ENCODE results near the gene RPS27A.
"Not testable (repeated sequence)": the region's sequence is repeated elsewhere in the genome, so short reads cannot be mapped to it uniquely, and the experiment has no call there.

RPS27A gene

DNA sequence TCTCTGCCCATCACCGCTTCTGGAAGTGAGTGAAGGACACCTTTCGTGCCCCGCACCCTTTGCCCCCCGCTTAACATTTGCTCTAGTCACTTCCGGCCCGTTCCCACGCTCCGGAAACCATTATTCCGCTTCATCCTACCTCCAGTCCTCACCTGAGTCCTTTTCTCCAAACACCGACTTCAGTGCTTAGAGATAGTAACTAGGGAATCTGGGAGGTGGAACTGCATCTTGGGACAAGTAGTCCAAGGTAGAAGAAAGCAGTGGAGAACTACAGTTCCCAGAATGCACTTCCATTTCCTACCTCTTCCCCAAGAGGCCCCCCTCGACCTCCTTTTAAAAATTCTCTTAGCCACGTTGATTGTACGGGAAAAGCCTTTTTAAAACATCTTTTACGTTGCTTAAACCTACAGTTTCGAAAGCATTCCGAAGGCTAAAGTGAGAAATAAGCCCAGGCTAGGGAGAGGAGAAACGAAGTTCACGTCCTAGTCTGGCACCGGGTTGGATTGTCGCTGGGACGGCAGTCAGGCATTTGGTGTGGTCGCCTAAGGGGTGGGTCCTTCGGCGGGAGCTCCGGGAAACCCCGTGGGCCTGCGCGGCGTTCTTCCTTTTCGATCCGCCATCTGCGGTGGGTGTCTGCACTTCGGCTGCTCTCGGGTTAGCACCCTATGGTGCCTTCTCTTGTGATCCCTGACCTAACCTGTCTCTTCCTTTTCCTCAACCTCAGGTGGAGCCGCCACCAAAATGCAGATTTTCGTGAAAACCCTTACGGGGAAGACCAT lies at the start of gene RPS27A, which contains the start of gene CLHC1:
Gene RPS27A, plus strand, starts transcription at position 605 of the 779 bp plus-strand sequence. Its CDS starts 137 bp downstream, at position 742.
Gene CLHC1, minus strand, starts transcription at position 210 of the 779 bp plus-strand sequence. CDS start 9,882 bp downstream, outside the sequence.
- peak; percentile 84 to 88 for DNase-seq (ENCODE audit: low read depth in 2 of 2)

GRCh38 chr2:55186837-55187236 lies 45.7 kb upstream of the RPS27A start:
- not testable (repeated sequence) for DNase-seq (ENCODE audit: low read depth in 2 of 2)

GRCh38 chr2:55191888-55192287 lies 40.6 kb upstream of the RPS27A start:
- not testable (repeated sequence) for DNase-seq (ENCODE audit: low read depth in 2 of 2)

DNA sequence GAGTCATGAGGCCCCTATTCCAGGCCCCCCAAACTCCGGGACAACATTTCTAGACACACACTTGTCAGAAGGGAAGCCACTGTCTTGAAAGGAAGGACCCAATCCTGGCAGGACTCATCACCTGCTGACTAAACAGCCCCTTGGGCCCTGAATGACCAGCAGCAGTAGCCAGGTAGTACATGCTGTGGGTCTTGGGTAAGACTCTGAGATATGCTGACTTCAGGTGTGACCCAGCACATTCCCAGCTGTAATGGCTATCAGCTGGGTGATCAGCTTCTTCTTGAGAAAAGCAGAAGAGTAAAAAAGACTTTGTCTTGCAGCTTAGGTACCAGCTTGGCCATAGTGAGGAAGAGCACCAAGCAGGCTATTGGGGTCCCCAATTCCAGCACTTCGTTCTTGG lies 36.0 kb upstream of the RPS27A start:
- DNase-seq (ENCODE audit: low read depth in 2 of 2) = no peak

DNA sequence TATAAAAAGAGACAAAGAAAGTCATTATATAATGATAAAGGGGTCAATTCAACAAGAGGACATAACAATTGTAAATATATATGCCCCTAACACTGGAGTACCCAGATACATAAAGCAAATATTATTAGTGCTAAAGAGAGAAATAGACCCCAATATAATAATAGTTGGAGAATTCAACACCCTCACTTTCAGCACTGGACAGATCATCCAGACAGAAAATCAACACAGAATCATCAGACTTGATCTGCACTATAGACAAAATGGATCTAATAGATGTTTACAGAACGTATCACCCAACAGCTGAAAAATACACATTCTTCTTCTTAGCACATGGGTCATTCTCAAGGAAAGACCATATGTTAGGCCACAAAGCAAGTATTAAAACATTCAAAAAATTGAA lies 32.1 kb upstream of the RPS27A start:
- DNase-seq (ENCODE audit: low read depth in 2 of 2) = no peak

- DNase-seq (ENCODE audit: low read depth in 2 of 2) = no peak
Observed at GRCh38 chr2:55204536-55204935, 28.0 kb upstream of the RPS27A start.

- DNase-seq (ENCODE audit: low read depth in 2 of 2) = no peak
Observed at GRCh38 chr2:55204950-55205349, 27.5 kb upstream of the RPS27A start.

- DNase-seq (ENCODE audit: low read depth in 2 of 2) = no peak
Observed at GRCh38 chr2:55213822-55214221, 18.7 kb upstream of the RPS27A start.

DNA sequence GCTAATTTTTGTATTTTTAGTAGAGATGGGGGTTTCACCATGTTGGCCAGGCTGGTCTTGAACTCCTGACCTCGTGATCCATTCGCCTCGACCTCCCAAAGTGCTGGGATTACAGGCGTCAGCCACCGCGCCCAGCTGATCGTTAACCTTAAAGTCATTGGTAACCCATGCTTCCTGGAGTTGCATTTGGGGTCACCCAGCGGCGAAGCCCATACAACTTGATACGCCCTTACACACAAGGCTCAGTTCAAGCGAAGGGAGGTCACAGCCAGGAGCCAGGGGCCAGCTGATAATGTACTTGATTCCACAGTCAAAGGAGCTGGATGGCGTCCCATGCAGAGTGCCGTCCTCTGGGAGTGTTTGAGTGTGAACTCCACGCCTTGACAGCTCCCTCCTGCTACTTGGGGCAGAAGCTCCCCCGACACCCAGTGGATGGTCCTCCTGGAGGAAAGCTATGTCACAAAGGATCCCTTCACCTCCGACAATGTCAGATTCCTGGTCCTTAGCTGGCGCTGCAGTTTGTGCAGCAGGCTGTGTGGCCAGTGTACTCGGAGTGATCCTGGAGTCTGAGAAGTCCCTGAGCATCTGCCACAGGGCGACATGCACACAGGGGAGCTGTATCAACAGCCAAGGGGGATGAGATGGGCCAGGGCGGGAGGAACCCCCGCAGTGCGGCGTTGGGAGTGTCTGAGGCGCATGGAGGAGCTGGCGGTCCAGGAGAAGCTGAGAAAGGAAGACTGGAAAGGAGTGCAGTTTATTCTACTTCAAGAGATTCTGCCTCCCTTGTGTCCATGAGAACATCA lies 8.3 kb upstream of the RPS27A start:
- DNase-seq (ENCODE audit: low read depth in 2 of 2) = no peak

- DNase-seq (ENCODE audit: low read depth in 2 of 2) = no peak
Observed at GRCh38 chr2:55224761-55225261, 7.7 kb upstream of the RPS27A start.

- no peak for DNase-seq (ENCODE audit: low read depth in 2 of 2)
Observed at GRCh38 chr2:55225481-55226020, 6.9 kb upstream of the RPS27A start.

DNA sequence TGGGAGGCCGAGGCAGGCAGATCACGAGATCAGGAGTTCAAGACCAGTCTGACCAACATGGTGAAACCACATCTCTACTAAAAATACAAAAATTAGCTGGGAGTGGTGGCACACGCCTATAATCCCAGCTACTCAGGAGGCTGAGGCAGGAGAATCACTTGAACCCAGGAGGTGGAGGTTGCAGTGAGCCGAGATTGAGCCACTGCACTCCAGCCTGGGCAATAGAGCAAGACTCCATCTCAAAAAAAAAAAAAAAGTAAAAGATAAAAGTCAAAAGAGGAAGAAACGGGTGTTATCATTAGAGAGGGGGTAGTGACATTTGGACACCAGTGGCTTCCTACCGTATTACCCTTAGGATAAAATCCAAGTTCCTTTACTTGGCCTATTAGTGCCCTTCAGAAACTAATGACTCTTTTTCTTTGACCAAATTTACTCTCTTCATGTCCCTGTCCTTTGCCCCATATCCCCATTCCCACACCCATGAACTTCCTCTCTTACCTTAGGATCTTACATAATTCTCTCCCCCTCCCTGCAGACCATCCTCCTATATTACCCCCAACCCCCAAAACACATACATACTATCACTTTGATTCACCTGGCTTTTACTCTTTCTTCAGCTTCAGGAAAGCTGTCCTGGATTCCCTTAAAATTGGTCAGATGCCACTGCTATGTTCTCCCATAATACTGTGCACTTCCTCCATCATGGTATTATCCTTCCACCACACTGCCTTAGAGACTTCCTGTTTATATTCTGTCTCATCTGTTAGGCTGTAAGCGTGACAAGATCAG lies 4.9 kb upstream of the RPS27A start:
- DNase-seq (ENCODE audit: low read depth in 2 of 2) = not testable (repeated sequence)

DNA sequence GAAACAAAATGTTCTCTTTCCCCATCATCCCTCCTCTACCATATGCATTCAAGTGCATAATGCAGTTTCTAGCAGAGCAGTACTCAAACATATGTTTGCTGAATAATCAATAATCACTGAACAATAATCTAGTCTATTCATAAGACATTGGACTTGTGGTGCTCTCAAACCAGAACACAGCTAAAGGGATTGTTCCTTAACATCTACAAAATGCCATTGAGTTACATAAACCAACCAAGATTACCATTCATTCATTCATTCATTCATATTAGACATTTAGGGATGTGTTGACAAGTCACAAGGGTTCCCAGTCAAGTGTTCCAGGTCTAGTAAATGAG lies 4.3 kb upstream of the RPS27A start:
- no peak for DNase-seq (ENCODE audit: low read depth in 2 of 2)

DNA sequence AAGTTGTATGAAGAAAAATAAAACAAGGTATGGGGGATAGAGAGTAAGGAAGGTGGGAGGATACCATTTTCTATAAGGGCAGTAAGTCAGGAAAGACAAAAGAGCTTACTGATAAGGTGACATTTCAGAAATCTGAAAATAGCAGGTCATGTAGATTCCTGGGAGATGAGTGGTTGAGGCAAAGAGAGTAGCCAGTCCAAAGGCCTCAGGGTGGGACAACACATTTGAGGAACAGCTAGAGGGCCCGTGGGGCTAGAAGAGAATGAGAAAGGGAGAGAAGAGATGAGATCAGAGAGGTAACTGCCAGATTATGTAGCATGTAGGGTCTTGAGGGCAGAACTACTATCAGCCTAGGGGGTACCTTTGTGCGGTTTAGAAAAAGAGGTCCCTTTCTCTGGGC lies 3.3 kb upstream of the RPS27A start:
- DNase-seq (ENCODE audit: low read depth in 2 of 2) = no peak

DNA sequence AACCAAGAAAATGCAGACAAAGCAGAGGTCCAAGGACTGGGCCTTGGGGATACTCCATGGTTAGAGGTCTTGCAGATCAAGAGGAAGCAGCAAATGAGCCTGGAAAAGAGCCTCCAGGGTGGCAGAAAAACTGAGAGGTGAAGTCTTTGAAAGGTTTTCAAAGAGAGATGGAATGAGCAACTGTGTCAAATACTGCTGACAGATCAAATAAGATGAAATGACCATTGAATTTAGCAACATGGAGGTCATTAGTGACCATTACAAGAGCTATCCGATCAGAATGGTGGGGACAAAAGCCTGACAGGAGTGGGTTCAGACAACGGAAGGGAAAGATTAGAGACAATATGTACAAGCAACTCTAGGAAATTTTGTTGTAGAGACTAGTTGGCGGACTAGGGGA lies 1.9 kb upstream of the RPS27A start:
- DNase-seq (ENCODE audit: low read depth in 2 of 2) = no peak

GRCh38 chr2:55231546-55232083 lies 873 bp upstream of the RPS27A start:
- DNase-seq (ENCODE audit: low read depth in 2 of 2) = no peak

DNA sequence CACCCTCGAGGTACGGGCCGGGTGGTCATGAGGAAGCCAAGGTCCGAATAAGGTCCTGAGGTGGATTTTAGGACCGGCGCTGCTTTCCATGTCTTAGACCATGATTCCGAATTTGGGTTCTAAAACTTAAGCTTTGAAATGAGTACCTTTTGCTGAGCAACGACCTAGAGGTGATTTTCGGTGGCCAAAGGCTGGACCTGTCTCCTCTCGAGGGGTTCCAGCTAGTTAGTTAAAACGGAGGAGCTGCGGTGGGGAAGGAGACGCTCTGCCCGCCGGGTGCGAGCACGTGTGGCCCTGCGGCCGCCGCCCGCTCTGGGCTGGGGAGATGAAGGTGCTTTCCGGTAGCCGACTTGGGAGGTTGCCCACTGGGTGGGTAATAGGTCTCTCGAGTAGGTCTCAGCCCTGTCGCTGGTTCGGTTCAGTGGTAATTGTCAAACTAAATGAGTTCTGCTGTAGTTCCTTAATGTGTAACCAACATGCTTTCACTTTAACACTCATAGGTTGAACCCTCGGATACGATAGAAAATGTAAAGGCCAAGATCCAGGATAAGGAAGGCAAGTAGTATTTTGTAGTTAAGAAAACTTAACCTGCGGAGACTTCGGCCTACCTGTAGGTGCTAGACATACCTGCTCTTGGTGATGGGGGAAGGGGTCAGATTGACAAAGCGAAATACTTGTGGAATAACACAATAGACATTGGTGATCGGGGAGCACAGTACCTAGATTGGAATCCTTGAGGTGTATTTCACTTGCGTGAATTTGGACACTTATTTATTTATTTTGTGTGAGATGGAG lies 572 bp downstream of the RPS27A start:
- DNase-seq (ENCODE audit: low read depth in 2 of 2) = peak in 1 of 2 donors; percentile 12

- DNase-seq (ENCODE audit: low read depth in 2 of 2) = no peak
Observed at GRCh38 chr2:55233658-55233940, 1.1 kb downstream of the RPS27A start.

GRCh38 chr2:55235724-55236538 lies 3.4 kb downstream of the RPS27A start:
- no peak for DNase-seq (ENCODE audit: low read depth in 2 of 2)

- DNase-seq (ENCODE audit: low read depth in 2 of 2) = no peak
Observed at GRCh38 chr2:55236992-55237543, 4.6 kb downstream of the RPS27A start.

All from stimulated activated CD8-positive, alpha-beta memory T cell treated with anti-CD3 and anti-CD28 coated beads, Interleukin-2, amount 100 ng/mL, for 48 hours (primary cell).